Ascending aorta (tissue), 2 donors: ENCODE data around the gene RND3. TPM values are rescaled to one million over a fixed set of nuclear protein-coding genes. Genes with fewer than 3 reads are reported as not detected.
A peak's percentile ranks its signal among the peaks of the same experiment; 100 is the strongest.

ENCODE experiments used
- DNase-seq, 2 donors: peaks; one replicate each; pipeline ENCODE4 v3.0.0-alpha.2; 2019; ENCODE audit warnings: low spot score in 2 of 2
- H3K27ac ChIP-seq, 2 donors: fragments of 200-600 bp; sonication (generic); one replicate each; pipeline ENCODE4 v1.5.1; 2016 to 2017; ENCODE audit warnings: mild to moderate bottlenecking in 1 of 2
- H3K27me3 ChIP-seq: fragments of 200-600 bp; sonication (generic); one replicate; pipeline ENCODE4 v1.5.1; 2017
- H3K36me3 ChIP-seq, 2 donors: fragments of 200-600 bp; sonication (generic); one replicate each; pipeline ENCODE4 v1.5.1; 2016
- H3K4me1 ChIP-seq, 2 donors: fragments of 200-600 bp; sonication (generic); one replicate each; pipeline ENCODE4 v1.5.1; 2016 to 2017; ENCODE audit warnings: mild to moderate bottlenecking in 1 of 2
- H3K4me3 ChIP-seq, 2 donors: fragments of 200-600 bp; sonication (generic); one replicate each; pipeline ENCODE4 v1.5.1; 2016 to 2017; ENCODE audit warnings: mild to moderate bottlenecking in 1 of 2
- H3K9me3 ChIP-seq, 2 donors: fragments of 200-600 bp; sonication (generic); one replicate each; pipeline ENCODE4 v1.5.1; 2016
- intact Hi-C: fragments of 100-400 bp; cut with DNase I; formaldehyde crosslinking; loops from one replicate; pipeline ENCODE4 v1.15.1; 2023
- total RNA-seq: library from RNA; depleted of rRNA; stranded (reverse); fragments of >200 nt; gene quantifications from one replicate; pipeline ENCODE4 v1.1.0, GENCODE V29; 2016
- TF ChIP-seq, protein P1 (sequence below), 3 experiments: fragments of 200-600 bp in 2 of 3; fragments of 450-650 bp in 1 of 3; sonication (generic) in 2 of 3; IDR thresholded peaks; one replicate each; pipeline ENCODE4 v1.5.1; 2016 to 2019; ENCODE audit warnings: antibody characterized with exemption in 3 of 3, mild to moderate bottlenecking in 1 of 3, moderate library complexity in 1 of 3

Gene RND3
- total RNA-seq, 1 donor from 2014 or later, result 10.7 TPM

GRCh38 chr2:150485114-150485870, 2.2 kb downstream of the RND3 start:
- intact Hi-C loops, result loop anchor here (5.0 to 10.0 kb wide), 3 partner anchors 318 to 1840 kb away; partner anchors contain the start of gene EPC2
- H3K4me3 ChIP-seq, result peak overlapping the region; percentile 81 to 88
- H3K27ac ChIP-seq, result peak overlapping the region; percentile 99 to 100
- TF ChIP-seq, protein P1, sequence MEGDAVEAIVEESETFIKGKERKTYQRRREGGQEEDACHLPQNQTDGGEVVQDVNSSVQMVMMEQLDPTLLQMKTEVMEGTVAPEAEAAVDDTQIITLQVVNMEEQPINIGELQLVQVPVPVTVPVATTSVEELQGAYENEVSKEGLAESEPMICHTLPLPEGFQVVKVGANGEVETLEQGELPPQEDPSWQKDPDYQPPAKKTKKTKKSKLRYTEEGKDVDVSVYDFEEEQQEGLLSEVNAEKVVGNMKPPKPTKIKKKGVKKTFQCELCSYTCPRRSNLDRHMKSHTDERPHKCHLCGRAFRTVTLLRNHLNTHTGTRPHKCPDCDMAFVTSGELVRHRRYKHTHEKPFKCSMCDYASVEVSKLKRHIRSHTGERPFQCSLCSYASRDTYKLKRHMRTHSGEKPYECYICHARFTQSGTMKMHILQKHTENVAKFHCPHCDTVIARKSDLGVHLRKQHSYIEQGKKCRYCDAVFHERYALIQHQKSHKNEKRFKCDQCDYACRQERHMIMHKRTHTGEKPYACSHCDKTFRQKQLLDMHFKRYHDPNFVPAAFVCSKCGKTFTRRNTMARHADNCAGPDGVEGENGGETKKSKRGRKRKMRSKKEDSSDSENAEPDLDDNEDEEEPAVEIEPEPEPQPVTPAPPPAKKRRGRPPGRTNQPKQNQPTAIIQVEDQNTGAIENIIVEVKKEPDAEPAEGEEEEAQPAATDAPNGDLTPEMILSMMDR (IDR thresholded peaks at IDR 0.05), result peak; percentile 16 to 18 (median 16)
- peaks cover 6 to 36% of the 10 kb centered on the region in 2 donors for H3K4me1 ChIP-seq
- H3K27me3 ChIP-seq, result no peaks in the 10 kb centered on the region
- H3K36me3 ChIP-seq, result no peaks in the 10 kb centered on the region
- no peaks in the 10 kb centered on the region for H3K9me3 ChIP-seq
- peak; percentile 52 to 90 for DNase-seq

GRCh38 chr2:150484461-150485021, 2.9 kb downstream of the RND3 start:
- TF ChIP-seq, protein P1 (IDR thresholded peaks at IDR 0.05), result no peak
- Histone ChIP-seq H3K4me3 (peak overlapping the region; percentile 81 to 88), H3K36me3 (no peaks in the 10 kb centered on the region), H3K27me3 (no peaks in the 10 kb centered on the region), H3K4me1 (peaks cover 6 to 44% of the 10 kb centered on the region in 2 donors), H3K27ac (peak overlapping the region; percentile 99 to 100), H3K9me3 (no peaks in the 10 kb centered on the region)
- DNase-seq, result no peak
- intact Hi-C loops, result loop anchor here (5.0 to 10.0 kb wide), 3 partner anchors 317 to 1840 kb away; partner anchors contain the start of gene EPC2

DNA sequence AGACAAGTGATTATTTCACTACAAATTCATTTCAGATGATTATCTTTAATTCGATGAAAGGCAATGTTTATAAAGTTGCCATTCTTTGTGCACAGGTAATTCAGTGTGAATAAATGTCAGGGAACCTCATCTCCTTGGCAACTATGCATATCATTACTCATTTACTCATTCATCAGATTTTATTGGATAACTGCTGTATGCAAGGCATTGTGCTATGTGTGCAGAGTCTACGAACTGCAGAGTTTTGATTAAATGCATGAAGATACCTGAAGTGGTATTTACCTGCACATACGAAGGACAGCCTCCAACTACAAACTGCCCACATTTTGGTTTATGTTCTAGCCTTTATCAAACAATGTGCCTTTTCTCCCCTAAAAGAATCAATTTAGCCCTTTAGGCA, 3.5 kb downstream of the RND3 start:
- peak overlapping the region; percentile 99 to 100 for H3K27ac ChIP-seq

DNA sequence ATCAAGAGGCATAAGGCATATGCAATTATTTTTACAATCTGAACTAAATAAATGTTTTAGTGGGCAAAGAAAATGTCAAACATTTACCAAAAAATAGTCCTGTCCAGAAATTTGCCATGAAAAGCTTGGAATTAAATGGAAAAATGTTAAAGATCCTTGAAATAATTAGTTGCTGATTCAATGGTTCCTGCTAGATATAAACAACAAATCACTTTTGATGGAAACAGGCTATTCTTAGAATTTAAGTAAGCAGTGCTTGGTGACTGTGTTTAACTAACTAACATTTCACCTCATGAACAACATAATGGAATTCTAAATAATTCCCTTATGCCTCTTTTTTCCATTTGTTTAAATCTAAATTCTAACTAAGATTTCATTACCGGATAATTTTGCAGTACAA, 3.9 kb downstream of the RND3 start:
- DNase-seq, result no peak
- H3K4me3 ChIP-seq, result no peak overlapping the region

More for the DNA sequence above, 3.5 kb downstream of the RND3 start:
- no peaks in the 10 kb centered on the region for H3K27me3 ChIP-seq
- H3K36me3 ChIP-seq, result no peaks in the 10 kb centered on the region
- no peaks in the 10 kb centered on the region for H3K9me3 ChIP-seq
- peaks cover 6 to 48% of the 10 kb centered on the region in 2 donors for H3K4me1 ChIP-seq
- no peak for DNase-seq
- peak overlapping the region; percentile 81 to 88 for H3K4me3 ChIP-seq
- TF ChIP-seq, protein P1 (IDR thresholded peaks at IDR 0.05), result no peak
- intact Hi-C loops, result loop anchor here (10.0 kb wide), 1 partner anchor 1839 kb away; the partner anchor contains the start of gene EPC2

GRCh38 chr2:150482667-150483400, 4.6 kb downstream of the RND3 start:
- no peak for DNase-seq
- H3K27ac ChIP-seq, result peak overlapping the region; percentile 38 to 70
- H3K4me1 ChIP-seq, result peaks cover 11 to 58% of the 10 kb centered on the region in 2 donors
- peak overlapping the region; percentile 2 to 11 for H3K4me3 ChIP-seq
- TF ChIP-seq, protein P1 (IDR thresholded peaks at IDR 0.05), result no peak
- no peaks in the 10 kb centered on the region for H3K36me3 ChIP-seq
- H3K9me3 ChIP-seq, result no peaks in the 10 kb centered on the region
- intact Hi-C loops, result loop anchor here (10.0 kb wide), 1 partner anchor 1838 kb away; the partner anchor contains the start of gene EPC2
- H3K27me3 ChIP-seq, result no peaks in the 10 kb centered on the region

More for the DNA sequence above, 3.9 kb downstream of the RND3 start:
- no peaks in the 10 kb centered on the region for H3K9me3 ChIP-seq
- intact Hi-C loops, result loop anchor here (10.0 kb wide), 1 partner anchor 1839 kb away; the partner anchor contains the start of gene EPC2
- TF ChIP-seq, protein P1 (IDR thresholded peaks at IDR 0.05), result no peak
- H3K4me1 ChIP-seq, result peaks cover 6 to 51% of the 10 kb centered on the region in 2 donors
- no peaks in the 10 kb centered on the region for H3K27me3 ChIP-seq
- H3K36me3 ChIP-seq, result no peaks in the 10 kb centered on the region
- H3K27ac ChIP-seq, result peak overlapping the region; percentile 38 to 70
